HAP-1 (cell line): ENCODE data around the gene ARHGAP31.

Experiments used
- DNase-seq, 2 experiments: peaks; one replicate each; pipeline ENCODE4 v3.0.0-alpha.2; 2016 to 2020; ENCODE audit warnings: low spot score in 2 of 2
- H3K27me3 ChIP-seq: fragments of 250-450 bp; sonication (Bioruptor Pico); 2 replicates; pipeline ENCODE4 v1.5.1; 2020; ENCODE audit warnings: low read depth, mild to moderate bottlenecking, moderate library complexity
- H3K36me3 ChIP-seq: fragments of 250-450 bp; sonication (Bioruptor Pico); replicated peaks from 2 replicates; pipeline ENCODE4 v1.5.1; 2020; ENCODE audit warnings: mild to moderate bottlenecking
- H3K4me1 ChIP-seq: fragments of 250-450 bp; sonication (Bioruptor Pico); 2 replicates; pipeline ENCODE4 v1.5.1; 2020; ENCODE audit warnings: mild to moderate bottlenecking
- H3K4me3 ChIP-seq: fragments of 250-450 bp; sonication (Bioruptor Pico); 2 replicates; pipeline ENCODE4 v1.5.1; 2020; ENCODE audit warnings: mild to moderate bottlenecking, moderate library complexity
- H3K9me3 ChIP-seq: fragments of 250-450 bp; sonication (Bioruptor Pico); 2 replicates; pipeline ENCODE4 v1.5.1; 2020; ENCODE audit warnings: mild to moderate bottlenecking, moderate library complexity
- in situ Hi-C: fragments of 300-500 bp; cut with MboI; formaldehyde crosslinking; loops from 3 replicates; pipeline ENCODE4 v1.14.3; 2020; ENCODE audit warnings: low sequenced_read_pairs, inconsistent platforms, mixed read lengths

The ARHGAP31 gene

GRCh38 chr3:119437691-119438258 lies 143.6 kb downstream of the ARHGAP31 start:
- Histone ChIP-seq H3K4me3 (no peak overlapping the region), H3K27me3 (no peaks in the 10 kb centered on the region), H3K9me3 (no peaks in the 10 kb centered on the region), H3K4me1 (no peaks in the 10 kb centered on the region), H3K36me3 (peaks cover 69% of the 10 kb centered on the region)
- in situ Hi-C loops = no loop called here
- no peak for DNase-seq

GRCh38 chr3:119443179-119443578 lies 149.0 kb downstream of the ARHGAP31 start:
- no peak overlapping the region for H3K4me3 ChIP-seq
- no peaks in the 10 kb centered on the region for H3K27me3 ChIP-seq
- DNase-seq = no peak
- H3K36me3 ChIP-seq = peaks cover 58% of the 10 kb centered on the region
- in situ Hi-C loops = no loop called here
- H3K4me1 ChIP-seq = no peaks in the 10 kb centered on the region
- no peaks in the 10 kb centered on the region for H3K9me3 ChIP-seq

GRCh38 chr3:119444590-119444989 lies 150.4 kb downstream of the ARHGAP31 start:
- peaks cover 72% of the 10 kb centered on the region for H3K36me3 ChIP-seq
- no peaks in the 10 kb centered on the region for H3K9me3 ChIP-seq
- in situ Hi-C loops = no loop called here

GRCh38 chr3:119453822-119454221 lies 159.6 kb downstream of the ARHGAP31 start:
- H3K4me1 ChIP-seq = no peaks in the 10 kb centered on the region; the same call in 1 of the 2 replicates
- no peak overlapping the region for H3K4me3 ChIP-seq
- H3K36me3 ChIP-seq = peaks cover 84% of the 10 kb centered on the region
- in situ Hi-C loops = no loop called here
- DNase-seq = no peak
- no peaks in the 10 kb centered on the region for H3K9me3 ChIP-seq
- H3K27me3 ChIP-seq = no peaks in the 10 kb centered on the region

More at GRCh38 chr3:119444590-119444989, 150.4 kb downstream of the ARHGAP31 start:
- Histone ChIP-seq H3K4me1 (no peaks in the 10 kb centered on the region), H3K27me3 (no peaks in the 10 kb centered on the region), H3K4me3 (no peak overlapping the region)
- DNase-seq = no peak

GRCh38 chr3:119456469-119456868 lies 162.3 kb downstream of the ARHGAP31 start:
- H3K9me3 ChIP-seq = no peaks in the 10 kb centered on the region
- peaks cover 85% of the 10 kb centered on the region for H3K36me3 ChIP-seq
- no peak overlapping the region for H3K4me3 ChIP-seq
- in situ Hi-C loops = no loop called here
- H3K27me3 ChIP-seq = no peaks in the 10 kb centered on the region
- no peak for DNase-seq
- peaks cover 2% of the 10 kb centered on the region for H3K4me1 ChIP-seq

- in situ Hi-C loops = no loop called here
- peaks cover 6% of the 10 kb centered on the region for H3K4me1 ChIP-seq
- no peak for DNase-seq
- H3K27me3 ChIP-seq = no peaks in the 10 kb centered on the region
- no peak overlapping the region for H3K4me3 ChIP-seq
- no peaks in the 10 kb centered on the region for H3K9me3 ChIP-seq
- H3K36me3 ChIP-seq = peaks cover 87% of the 10 kb centered on the region
Measured at GRCh38 chr3:119457246-119457645, 163.1 kb downstream of the ARHGAP31 start.

- peak within 1 kb of the TSS; percentile 91 for H3K4me3 ChIP-seq
- H3K36me3 ChIP-seq = peaks cover 39% of the 10 kb centered on the region
- in situ Hi-C loops = no loop called here
- H3K9me3 ChIP-seq = no peaks in the 10 kb centered on the region
- H3K4me1 ChIP-seq = peaks cover 13% of the 10 kb centered on the region
- peak; percentile 93 to 99 for DNase-seq
- no peaks in the 10 kb centered on the region for H3K27me3 ChIP-seq
Measured at GRCh38 chr3:119463171-119464169, 169.3 kb downstream of the ARHGAP31 start, which contains the start of gene TMEM39A. TSS of gene TMEM39A (minus strand) at chr3:119463615. CDS start at chr3:119462074, 1,541 bp downstream.

GRCh38 chr3:119468041-119468440 lies 173.9 kb downstream of the ARHGAP31 start:
- Histone ChIP-seq H3K4me1 (peaks cover 9% of the 10 kb centered on the region), H3K4me3 (no peak overlapping the region; the same call in 1 of the 2 replicates), H3K9me3 (no peaks in the 10 kb centered on the region), H3K36me3 (peaks cover 10% of the 10 kb centered on the region), H3K27me3 (no peaks in the 10 kb centered on the region)
- in situ Hi-C loops = no loop called here
- DNase-seq = no peak

- Histone ChIP-seq H3K4me3 (peak overlapping the region; percentile 83), H3K36me3 (peaks cover 7% of the 10 kb centered on the region), H3K9me3 (no peaks in the 10 kb centered on the region), H3K27me3 (no peaks in the 10 kb centered on the region), H3K4me1 (peaks cover 3% of the 10 kb centered on the region; the same call in 1 of the 2 replicates)
- in situ Hi-C loops = no loop called here
- no peak for DNase-seq
Measured at GRCh38 chr3:119469418-119470189, 175.4 kb downstream of the ARHGAP31 start.
